ENCODE measurements around the gene FAM234B.

The FAM234B gene

GRCh38 chr12:13005649-13006048 is 38.5 kb upstream of the FAM234B start:
- peaks cover 9% of the 10 kb centered on the region for H3K4me1 Mint-ChIP-seq (ENCODE audit: low read depth)
- no peak overlapping the region for H3K4me3 Mint-ChIP-seq
- H3K36me3 Mint-ChIP-seq = peaks cover 2% of the 10 kb centered on the region
- H3K27me3 Mint-ChIP-seq = peaks cover 13% of the 10 kb centered on the region
- no peaks in the 10 kb centered on the region for H3K9me3 Mint-ChIP-seq (ENCODE audit: low read depth)
- H3K27ac Mint-ChIP-seq = no peak overlapping the region

GRCh38 chr12:13007496-13008233 is 36.5 kb upstream of the FAM234B start:
- H3K9me3 Mint-ChIP-seq (ENCODE audit: low read depth) = no peaks in the 10 kb centered on the region
- H3K27ac Mint-ChIP-seq = no peak overlapping the region
- no peaks in the 10 kb centered on the region for H3K4me1 Mint-ChIP-seq (ENCODE audit: low read depth)
- peaks cover 6% of the 10 kb centered on the region for H3K27me3 Mint-ChIP-seq
- H3K4me3 Mint-ChIP-seq = no peak overlapping the region
- peaks cover 2% of the 10 kb centered on the region for H3K36me3 Mint-ChIP-seq

GRCh38 chr12:13008741-13009380 is 35.3 kb upstream of the FAM234B start:
- Mint-ChIP-seq H3K27ac (no peak overlapping the region), H3K4me1 (ENCODE audit: low read depth) (no peaks in the 10 kb centered on the region), H3K36me3 (peaks cover 2% of the 10 kb centered on the region), H3K27me3 (peaks cover 6% of the 10 kb centered on the region), H3K4me3 (no peak overlapping the region), H3K9me3 (ENCODE audit: low read depth) (no peaks in the 10 kb centered on the region)

DNA sequence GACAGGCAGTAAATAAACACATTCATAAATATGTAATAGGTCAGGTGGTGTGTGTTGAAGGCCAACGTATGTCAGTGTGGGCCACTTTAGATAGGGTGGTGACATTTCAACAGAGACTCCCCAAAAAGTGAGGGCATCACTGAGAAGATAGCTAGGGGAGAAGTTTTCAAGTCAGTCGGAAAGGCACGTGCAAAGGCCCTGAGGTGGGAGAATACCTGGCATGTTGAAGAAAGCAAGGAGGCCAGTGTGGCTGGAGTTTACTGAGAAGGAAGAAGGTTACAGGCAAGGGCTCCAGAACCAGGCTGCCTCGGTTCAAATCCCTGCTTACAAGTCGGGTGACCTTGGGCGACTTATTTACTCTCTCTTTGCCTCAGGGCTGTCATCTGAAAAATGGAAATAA is 33.1 kb upstream of the FAM234B start:
- Mint-ChIP-seq H3K27me3 (peaks cover 7% of the 10 kb centered on the region), H3K9me3 (ENCODE audit: low read depth) (no peaks in the 10 kb centered on the region), H3K36me3 (peaks cover 2% of the 10 kb centered on the region), H3K4me3 (no peak overlapping the region), H3K4me1 (ENCODE audit: low read depth) (no peaks in the 10 kb centered on the region), H3K27ac (no peak overlapping the region)

DNA sequence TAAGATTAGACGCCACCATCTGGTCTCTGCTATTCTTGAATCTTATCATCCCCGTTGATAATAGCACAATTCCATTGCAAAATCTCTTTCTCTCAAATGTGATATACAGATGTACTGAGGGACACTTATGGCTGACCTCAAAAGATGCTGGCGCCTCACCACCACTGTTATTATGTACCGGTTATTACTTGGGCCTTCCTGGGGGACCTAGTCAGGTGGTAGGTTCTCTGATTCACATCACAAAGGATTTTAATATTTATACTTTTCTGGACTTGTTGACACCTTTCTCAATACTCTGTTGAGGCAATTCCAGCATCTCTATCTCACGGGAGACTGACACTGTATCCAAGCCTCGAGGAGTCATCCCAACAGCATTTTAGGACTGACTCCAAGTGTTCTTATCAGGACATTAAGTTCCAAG is 21.3 kb upstream of the FAM234B start:
- Mint-ChIP-seq H3K9me3 (ENCODE audit: low read depth) (no peaks in the 10 kb centered on the region), H3K27ac (no peak overlapping the region), H3K27me3 (peaks cover 9% of the 10 kb centered on the region), H3K4me3 (no peak overlapping the region), H3K36me3 (peaks cover 3% of the 10 kb centered on the region), H3K4me1 (ENCODE audit: low read depth) (no peaks in the 10 kb centered on the region)

- no peaks in the 10 kb centered on the region for H3K4me1 Mint-ChIP-seq (ENCODE audit: low read depth)
- H3K27ac Mint-ChIP-seq = no peak overlapping the region
- peaks cover 3% of the 10 kb centered on the region for H3K36me3 Mint-ChIP-seq
- H3K27me3 Mint-ChIP-seq = peaks cover 9% of the 10 kb centered on the region
- no peak overlapping the region for H3K4me3 Mint-ChIP-seq
- no peaks in the 10 kb centered on the region for H3K9me3 Mint-ChIP-seq (ENCODE audit: low read depth)
Measured at GRCh38 chr12:13023811-13024530, 20.2 kb upstream of the FAM234B start.

GRCh38 chr12:13024531-13024916 is 19.7 kb upstream of the FAM234B start:
- Mint-ChIP-seq H3K27ac (no peak overlapping the region), H3K4me3 (no peak overlapping the region), H3K9me3 (ENCODE audit: low read depth) (no peaks in the 10 kb centered on the region), H3K36me3 (peaks cover 3% of the 10 kb centered on the region), H3K4me1 (ENCODE audit: low read depth) (no peaks in the 10 kb centered on the region), H3K27me3 (peaks cover 6% of the 10 kb centered on the region)

GRCh38 chr12:13026286-13026685 is 17.9 kb upstream of the FAM234B start:
- peaks cover 6% of the 10 kb centered on the region for H3K27me3 Mint-ChIP-seq
- no peaks in the 10 kb centered on the region for H3K4me1 Mint-ChIP-seq (ENCODE audit: low read depth)
- no peak overlapping the region for H3K4me3 Mint-ChIP-seq
- no peaks in the 10 kb centered on the region for H3K9me3 Mint-ChIP-seq (ENCODE audit: low read depth)
- no peak overlapping the region for H3K27ac Mint-ChIP-seq
- H3K36me3 Mint-ChIP-seq = peaks cover 3% of the 10 kb centered on the region

GRCh38 chr12:13027032-13027431 is 17.1 kb upstream of the FAM234B start:
- H3K27ac Mint-ChIP-seq = no peak overlapping the region
- H3K9me3 Mint-ChIP-seq (ENCODE audit: low read depth) = no peaks in the 10 kb centered on the region
- peaks cover 3% of the 10 kb centered on the region for H3K36me3 Mint-ChIP-seq
- H3K27me3 Mint-ChIP-seq = peaks cover 6% of the 10 kb centered on the region
- no peaks in the 10 kb centered on the region for H3K4me1 Mint-ChIP-seq (ENCODE audit: low read depth)
- H3K4me3 Mint-ChIP-seq = no peak overlapping the region

DNA sequence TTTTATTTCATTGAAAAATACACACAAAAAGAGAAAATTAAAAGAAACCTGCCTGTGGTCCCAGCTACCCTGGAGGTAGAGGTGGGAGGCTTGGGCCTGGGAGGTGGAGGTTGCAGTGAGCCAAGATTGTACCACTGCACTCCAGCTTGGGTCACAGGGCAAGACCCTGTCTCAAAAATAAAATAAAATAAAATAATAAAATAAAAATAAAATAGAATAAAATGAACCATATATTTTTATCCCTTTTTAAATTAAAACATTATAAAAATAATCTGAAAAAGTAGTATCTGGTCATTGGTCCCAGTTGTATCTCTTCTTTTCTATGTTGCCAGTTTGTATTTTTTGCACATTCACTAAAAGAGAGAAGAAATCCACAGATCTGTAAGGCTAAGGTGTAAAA is 16.7 kb upstream of the FAM234B start:
- Mint-ChIP-seq H3K27me3 (peaks cover 6% of the 10 kb centered on the region), H3K36me3 (peaks cover 3% of the 10 kb centered on the region), H3K4me3 (no peak overlapping the region), H3K4me1 (ENCODE audit: low read depth) (no peaks in the 10 kb centered on the region), H3K9me3 (ENCODE audit: low read depth) (no peaks in the 10 kb centered on the region), H3K27ac (no peak overlapping the region)

GRCh38 chr12:13028825-13029570 is 15.2 kb upstream of the FAM234B start:
- Mint-ChIP-seq H3K4me3 (no peak overlapping the region), H3K27ac (no peak overlapping the region), H3K4me1 (ENCODE audit: low read depth) (no peaks in the 10 kb centered on the region), H3K9me3 (ENCODE audit: low read depth) (no peaks in the 10 kb centered on the region), H3K27me3 (peaks cover 6% of the 10 kb centered on the region), H3K36me3 (no peaks in the 10 kb centered on the region)

DNA sequence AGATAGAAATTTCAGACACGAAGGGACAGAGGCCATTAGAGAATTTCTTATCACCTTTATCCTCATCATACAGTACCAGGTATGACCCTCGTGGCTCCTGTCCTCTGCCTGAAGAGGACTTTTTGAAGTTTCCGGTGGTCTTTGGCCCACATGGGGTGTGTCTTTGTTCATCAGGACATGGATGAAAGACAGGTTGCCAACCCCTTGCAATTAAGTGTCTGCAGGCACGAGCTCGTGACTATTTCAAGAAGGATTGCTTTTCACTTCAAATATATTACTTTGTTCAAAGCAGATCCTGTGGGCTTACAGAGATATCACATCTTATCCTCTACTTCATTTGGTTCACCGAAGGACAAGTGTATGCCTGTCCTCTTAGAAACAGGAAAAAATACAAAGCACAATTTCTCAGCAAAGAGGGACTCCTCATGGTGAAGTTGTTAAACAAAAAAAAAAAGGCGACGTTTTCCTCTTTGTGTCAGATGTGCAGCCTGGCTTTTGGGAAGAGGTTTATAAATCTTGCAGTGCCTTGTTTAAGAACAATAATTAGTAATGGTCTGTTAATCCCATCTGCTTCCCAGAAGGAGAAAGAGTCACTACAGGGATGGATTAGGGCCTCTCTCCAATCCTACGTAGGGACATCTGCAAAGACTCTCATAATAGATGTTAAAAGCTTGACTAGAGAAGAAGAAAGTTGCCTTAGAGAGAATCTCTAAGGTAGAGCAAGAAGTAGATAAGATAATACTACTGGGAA is 13.5 kb upstream of the FAM234B start:
- peaks cover 4% of the 10 kb centered on the region for H3K27me3 Mint-ChIP-seq
- no peaks in the 10 kb centered on the region for H3K9me3 Mint-ChIP-seq (ENCODE audit: low read depth)
- H3K27ac Mint-ChIP-seq = no peak overlapping the region
- no peaks in the 10 kb centered on the region for H3K4me1 Mint-ChIP-seq (ENCODE audit: low read depth)
- H3K4me3 Mint-ChIP-seq = no peak overlapping the region
- H3K36me3 Mint-ChIP-seq = no peaks in the 10 kb centered on the region

- Mint-ChIP-seq H3K4me3 (no peak overlapping the region), H3K36me3 (no peaks in the 10 kb centered on the region), H3K27ac (no peak overlapping the region), H3K27me3 (peaks cover 2% of the 10 kb centered on the region), H3K4me1 (ENCODE audit: low read depth) (no peaks in the 10 kb centered on the region), H3K9me3 (ENCODE audit: low read depth) (no peaks in the 10 kb centered on the region)
Measured at GRCh38 chr12:13032164-13032563, 12.0 kb upstream of the FAM234B start.

- no peaks in the 10 kb centered on the region for H3K36me3 Mint-ChIP-seq
- no peaks in the 10 kb centered on the region for H3K9me3 Mint-ChIP-seq (ENCODE audit: low read depth)
- no peaks in the 10 kb centered on the region for H3K4me1 Mint-ChIP-seq (ENCODE audit: low read depth)
Measured at GRCh38 chr12:13033476-13033875, 10.7 kb upstream of the FAM234B start.

More at GRCh38 chr12:13033476-13033875, 10.7 kb upstream of the FAM234B start:
- Mint-ChIP-seq H3K27ac (no peak overlapping the region), H3K27me3 (no peaks in the 10 kb centered on the region), H3K4me3 (no peak overlapping the region)

Data from activated naive CD8-positive, alpha-beta T cell (primary cell).